Testis (tissue), 3 donors: ENCODE results near the gene ISG15. TPM values are rescaled to one million over a fixed set of nuclear protein-coding genes. Genes with fewer than 3 reads are reported as not detected.

ENCODE experiments used
- DNase-seq: peaks from one replicate; pipeline ENCODE4 v3.0.0-alpha.2; 2019
- H3K27ac ChIP-seq, 2 donors: fragments of 200-600 bp; sonication (generic); one replicate each; pipeline ENCODE4 v1.5.1; 2019
- H3K27me3 ChIP-seq: fragments of 200-600 bp; sonication (generic); one replicate; pipeline ENCODE4 v1.5.1; 2019
- H3K36me3 ChIP-seq: fragments of 200-600 bp; sonication (generic); one replicate; pipeline ENCODE4 v1.5.1; 2017; ENCODE audit warnings: low read depth; ENCODE audit errors: missing control alignments
- H3K4me1 ChIP-seq: fragments of 200-600 bp; sonication (generic); one replicate; pipeline ENCODE4 v1.5.1; 2019
- H3K4me3 ChIP-seq, 2 donors: fragments of 200-600 bp; sonication (generic); one replicate each; pipeline ENCODE4 v1.5.1; 2017 to 2019
- H3K9me3 ChIP-seq: fragments of 200-600 bp; sonication (generic); one replicate; pipeline ENCODE4 v1.5.1; 2017
- CTCF ChIP-seq, 3 experiments: fragments of 450-650 bp in 2 of 3; fragments of 200-600 bp in 1 of 3; sonication (generic) in 1 of 3; IDR thresholded peaks; one replicate each; pipeline ENCODE4 v1.5.1; 2016 to 2019; ENCODE audit warnings: antibody characterized with exemption in 3 of 3, mild to moderate bottlenecking in 2 of 3, moderate library complexity in 1 of 3
- POLR2A ChIP-seq: fragments of 450-650 bp; IDR thresholded peaks from one replicate; pipeline ENCODE4 v1.6.1; 2017; ENCODE audit warnings: antibody characterized with exemption, mild to moderate bottlenecking, moderate library complexity
- WGBS, 2 donors: methylation state at CpG; one replicate each; pipeline ENCODE4 v1.1.5; 2018; 5-methylcytosine and 5-hydroxymethylcytosine counted together
- intact Hi-C: fragments of 100-400 bp; cut with DNase I; formaldehyde crosslinking; loops from one replicate; pipeline ENCODE4 v1.15.1; 2023; ENCODE audit warnings: low total_unique reads
- polyA plus RNA-seq: library from polyadenylated mRNA; stranded (reverse); fragments of 350-450 nt; fragmentation: Illumina TruSeq; extraction: RNeasy Lipid Tissue Mini Kit (QIAGEN cat#74804); gene quantifications from one replicate; pipeline ENCODE4 v1.2.3, GENCODE V29; 2014; ENCODE audit warnings: low read depth, low replicate concordance; ENCODE audit not compliant: insufficient read depth
- total RNA-seq, 2 donors: library from RNA; depleted of rRNA; stranded (reverse); fragments of >200 nt; gene quantifications; one replicate each; pipeline ENCODE4 v1.2.3, GENCODE V29; 2016

Gene ISG15
- total and polyA plus RNA-seq, 3 donors from 2014 or later = 16.6 to 24.0 (median 22.8) TPM

- DNase-seq = no peak
- no peak for TF ChIP-seq CTCF (IDR thresholded peaks at IDR 0.05)
- no peak for TF ChIP-seq POLR2A
- H3K9me3 ChIP-seq = no peaks in the 10 kb centered on the region
- peak overlapping the region; percentile 56 to 64 for H3K4me3 ChIP-seq
- H3K27ac ChIP-seq = peak overlapping the region; percentile 87 to 89
- 1 to 4% methylated on average over 24 to 55 of the region's 58 CpGs for WGBS, 2 donors
- no peaks in the 10 kb centered on the region for H3K27me3 ChIP-seq
- peaks cover 20% of the 10 kb centered on the region for H3K4me1 ChIP-seq
- intact Hi-C loops = loop anchor here (10.0 kb wide), 1 partner anchor 64 kb away; no protein-coding TSS in a partner anchor
- no peaks in the 10 kb centered on the region for H3K36me3 ChIP-seq
Measured at GRCh38 chr1:1001057-1001783, 12.1 kb upstream of the ISG15 start.

GRCh38 chr1:1003618-1004419 is 9.5 kb upstream of the ISG15 start:
- Histone ChIP-seq H3K4me3 (no peak overlapping the region), H3K36me3 (no peaks in the 10 kb centered on the region), H3K27me3 (no peaks in the 10 kb centered on the region), H3K9me3 (no peaks in the 10 kb centered on the region), H3K27ac (no peak overlapping the region), H3K4me1 (peaks cover 18% of the 10 kb centered on the region)
- no peak for DNase-seq
- intact Hi-C loops = loop anchor here (10.0 kb wide), 1 partner anchor 61 kb away; no protein-coding TSS in a partner anchor
- WGBS, 2 donors = 84 to 85% methylated on average over 7 to 22 of the region's 22 CpGs
- TF ChIP-seq CTCF (IDR thresholded peaks at IDR 0.05) (no peak), POLR2A (no peak)

- Histone ChIP-seq H3K36me3 (no peaks in the 10 kb centered on the region), H3K4me1 (peaks cover 16% of the 10 kb centered on the region), H3K27ac (no peak overlapping the region), H3K27me3 (no peaks in the 10 kb centered on the region), H3K4me3 (no peak overlapping the region), H3K9me3 (no peaks in the 10 kb centered on the region)
- intact Hi-C loops = loop anchor here (10.0 kb wide), 1 partner anchor 60 kb away; no protein-coding TSS in a partner anchor
- TF ChIP-seq CTCF (IDR thresholded peaks at IDR 0.05) = no peak
- no peak for TF ChIP-seq POLR2A
- 65 to 67% methylated on average over 4 to 7 of the region's 7 CpGs for WGBS, 2 donors
- DNase-seq = no peak
Measured at GRCh38 chr1:1004420-1004779, 8.9 kb upstream of the ISG15 start.

- H3K36me3 ChIP-seq = no peaks in the 10 kb centered on the region
- no peaks in the 10 kb centered on the region for H3K9me3 ChIP-seq
- H3K4me3 ChIP-seq = no peak overlapping the region
- intact Hi-C loops = loop anchor here (10.0 kb wide), 1 partner anchor 60 kb away; no protein-coding TSS in a partner anchor
- peak; percentile 55 for DNase-seq
- WGBS, 2 donors = 29 to 32% methylated on average over 17 to 21 of the region's 21 CpGs
- no peaks in the 10 kb centered on the region for H3K27me3 ChIP-seq
- peaks cover 14% of the 10 kb centered on the region for H3K4me1 ChIP-seq
- TF ChIP-seq POLR2A = no peak
- no peak overlapping the region for H3K27ac ChIP-seq
Measured at GRCh38 chr1:1004780-1005697, 8.3 kb upstream of the ISG15 start.
